ENCODE results near the gene CCDC18.

The CCDC18 gene

GRCh38 chr1:93317207-93317606, 136.7 kb downstream of the CCDC18 start:
- no peak for DNase-seq

- no peak for DNase-seq
These were observed 137.4 kb downstream of the CCDC18 start for GRCh38 chr1:93317943-93318342.

GRCh38 chr1:93321720-93322119, 141.2 kb downstream of the CCDC18 start:
- no peak for DNase-seq

- no peak for DNase-seq
These were observed 141.8 kb downstream of the CCDC18 start for GRCh38 chr1:93322349-93322748.

- DNase-seq = no peak
These were observed 142.8 kb downstream of the CCDC18 start for GRCh38 chr1:93323185-93323820.

GRCh38 chr1:93324486-93325464, 144.3 kb downstream of the CCDC18 start:
- DNase-seq = peak; percentile 11

All from NCI-H146 (cell line).